H1 (cell line): ENCODE results near the gene NAIF1. TPM values are rescaled to one million over a fixed set of nuclear protein-coding genes. Genes with fewer than 3 reads are reported as not detected.

Experiments used
- BACH1 ChIP-seq: IDR thresholded peaks from 2 replicates; pipeline ENCODE4 v1.6.1; 2012; ENCODE audit warnings: low read length, improper control_type of control experiment
- EP300 ChIP-seq, 2 experiments: IDR thresholded peaks; 1 replicate in 1 of 2; 2 replicates in 1 of 2; pipeline ENCODE4 v1.6.1; 2011 to 2012; ENCODE audit warnings: low read depth in 2 of 2, low read length in 2 of 2, mild to moderate bottlenecking in 2 of 2, borderline replicate concordance in 1 of 2, inconsistent platforms in 1 of 2, moderate library complexity in 1 of 2
- JUND ChIP-seq: IDR thresholded peaks from 2 replicates; pipeline ENCODE4 v1.6.1; 2011; ENCODE audit warnings: mild to moderate bottlenecking, improper control_type of control experiment, low read length
- KDM1A ChIP-seq: fragments of 200-600, 300-600 bp; sonication (generic); IDR thresholded peaks from 2 replicates; pipeline ENCODE4 v1.7.1; 2016; ENCODE audit warnings: mild to moderate bottlenecking, low read length, borderline replicate concordance
- NRF1 ChIP-seq: IDR thresholded peaks from 2 replicates; pipeline ENCODE4 v1.6.1; 2011; ENCODE audit warnings: mild to moderate bottlenecking, low read depth, low read length, improper control_type of control experiment
- RFX5 ChIP-seq: IDR thresholded peaks from 2 replicates; pipeline ENCODE4 v1.6.1; 2011; ENCODE audit warnings: low read depth, low read length, improper control_type of control experiment, borderline replicate concordance
- SIN3A ChIP-seq, 2 experiments: IDR thresholded peaks in 1 of 2; conservative IDR thresholded peaks in 1 of 2; 2 replicates each; pipeline ENCODE4 v1.6.1; 2011 to 2012; ENCODE audit warnings: low read length in 2 of 2, improper control_type of control experiment in 1 of 2, low read depth in 1 of 2, mild to moderate bottlenecking in 1 of 2
- SP1 ChIP-seq: IDR thresholded peaks from 2 replicates; pipeline ENCODE4 v1.6.1; 2011; ENCODE audit warnings: low read depth, low read length
- SP4 ChIP-seq: IDR thresholded peaks from 2 replicates; pipeline ENCODE4 v1.6.1; 2012; ENCODE audit warnings: low read length, inconsistent platforms
- TAF1 ChIP-seq: IDR thresholded peaks from 2 replicates; pipeline ENCODE4 v1.6.1; 2011; ENCODE audit warnings: mild to moderate bottlenecking, low read depth, low read length
- polyA plus RNA-seq, 7 experiments: library from polyadenylated mRNA; depleted of rRNA in 3 of 7; stranded (reverse) in 5 of 7; unstranded in 2 of 7; fragments of >200 nt in 5 of 7; fragments of 200-250 nt in 2 of 7; gene quantifications; 1 replicate in 5 of 7; 2 replicates in 1 of 7; 4 replicates in 1 of 7; pipeline versions ENCODE4 v1.2.1 to v1.2.3, GENCODE V29; 2011 to 2013; ENCODE audit warnings: missing spikeins in 2 of 7, mixed read lengths in 2 of 7
- total RNA-seq: library from RNA; stranded (reverse); fragmentation: NEBNext Ultra II Directional; extraction: Animal tissue kit (Norgen Biotek cat#: 25700); gene quantifications from 2 replicates; pipeline ENCODE4 v1.2.1, GENCODE V29; 2021
- TF ChIP-seq, protein P1 (sequence below): IDR thresholded peaks from 2 replicates; pipeline ENCODE4 v1.6.1; 2011; ENCODE audit warnings: low read depth, mild to moderate bottlenecking, low read length; ENCODE audit not compliant: insufficient read depth

The NAIF1 gene
- total and polyA plus RNA-seq, 2 of the 8 experiments (the other 6 are each of a cell fraction or from before 2014, with no cell fraction given) = 8.7 to 9.0 TPM

DNA sequence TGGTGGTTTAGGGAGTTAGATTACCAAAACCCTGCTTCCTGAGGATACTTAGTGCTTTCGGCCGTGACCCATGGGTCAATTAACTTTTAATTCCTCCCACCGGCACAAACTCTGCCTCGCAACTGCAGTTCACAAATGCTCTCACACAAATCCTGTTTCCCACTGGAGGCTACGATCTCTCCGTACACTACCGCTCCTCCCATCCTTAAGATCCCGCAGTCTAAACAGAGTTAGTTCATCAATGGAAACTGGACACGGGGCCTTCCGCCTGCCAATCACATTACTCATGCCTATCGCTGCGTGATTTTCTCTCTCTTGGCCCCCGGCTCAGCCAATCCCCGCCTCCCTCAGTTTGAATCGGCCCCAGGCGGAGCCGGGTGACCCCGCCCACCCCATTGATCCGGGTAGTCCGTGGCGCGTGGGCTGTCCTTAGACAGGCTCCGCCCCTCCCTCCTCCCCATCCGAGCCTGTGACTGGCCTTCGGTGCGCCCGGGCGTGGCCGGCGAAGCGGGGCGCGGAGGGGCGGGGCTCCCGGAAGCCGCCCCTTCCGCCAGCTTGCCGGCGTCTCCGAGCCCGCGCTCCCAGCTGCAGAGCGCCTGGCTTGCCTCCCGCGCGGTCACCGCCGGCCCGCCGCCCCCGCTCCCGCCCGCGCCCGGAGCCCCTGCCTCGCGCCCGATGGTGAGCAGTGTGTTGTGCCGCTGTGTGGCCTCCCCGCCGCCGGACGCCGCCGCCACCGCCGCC is 695 bp upstream of the NAIF1 start, which contains the start of gene SLC25A25 (continued):
- TF ChIP-seq JUND (0 out of 2 replicates have a peak, but pooled peaks have one; percentile 14), KDM1A (no peak), BACH1 (no peak), EP300 (IDR thresholded peaks at IDR 0.05; ENCODE audit: borderline replicate concordance in 1 of 2, low read depth in 2 of 2, low read length in 2 of 2) (no peak), SIN3A (conservative IDR thresholded peaks at IDR 0.05 in 1 of 2, IDR thresholded peaks at IDR 0.05 in 1 of 2; ENCODE audit: low read depth in 1 of 2, low read length in 2 of 2) (0 out of 4 replicates have a peak, but pooled peaks of 1 of the 2 experiments have one; percentile 4), TAF1 (peak; percentile 73), RFX5 (peak; percentile 37; the same call in 1 of the 2 replicates), SP1 (peak; percentile 77; the same call in 1 of the 2 replicates), SP4 (peak; percentile 88), NRF1 (no peak)
- TF ChIP-seq, protein P1, sequence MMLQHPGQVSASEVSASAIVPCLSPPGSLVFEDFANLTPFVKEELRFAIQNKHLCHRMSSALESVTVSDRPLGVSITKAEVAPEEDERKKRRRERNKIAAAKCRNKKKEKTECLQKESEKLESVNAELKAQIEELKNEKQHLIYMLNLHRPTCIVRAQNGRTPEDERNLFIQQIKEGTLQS = no peak
- TF ChIP-seq, all 59 proteins: peak for 11
